Amniotic stem cell (primary cell): ENCODE results near the gene F11R.
"Not testable (repeated sequence)": the region's sequence is repeated elsewhere in the genome, so short reads cannot be mapped to it uniquely, and the experiment has no call there.

Source experiments
- DNase-seq: peaks from one replicate; lab custom pipeline; 2025; lab: John Stamatoyannopoulos, UW

Gene F11R

GRCh38 chr1:161020509-161021164, at the start of gene F11R:
TSS of gene F11R (minus strand) at chr1:161021152. CDS start at chr1:161021073, 79 bp downstream.
- no peak for DNase-seq

DNA sequence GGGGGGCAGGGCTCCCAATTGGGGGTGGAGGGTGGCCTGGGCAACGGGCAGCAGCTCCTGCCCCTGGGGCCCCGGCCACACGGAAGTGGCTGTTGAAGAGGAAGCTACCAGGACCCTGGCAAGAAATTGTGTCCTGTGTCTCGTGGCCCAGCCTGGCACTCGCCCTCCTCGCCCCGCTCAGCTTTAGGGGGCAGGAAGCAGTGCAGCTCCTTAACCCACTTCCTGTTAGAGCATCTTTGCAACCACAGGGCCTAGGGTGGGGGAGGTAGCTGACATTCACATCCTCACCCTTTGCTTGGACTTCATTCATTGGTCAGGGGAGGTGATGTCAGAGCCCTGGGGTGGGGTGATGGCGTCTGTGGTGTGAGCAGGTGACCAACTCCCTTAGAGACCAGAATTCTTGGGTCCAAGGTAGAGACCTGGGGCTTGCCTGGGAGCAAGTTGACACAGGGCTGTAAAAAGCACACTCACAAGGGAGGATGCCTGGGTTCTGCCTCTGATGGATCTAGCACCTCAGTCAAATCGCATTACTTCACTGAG, 48.8 kb upstream of the F11R start, which contains the start of gene ARHGAP30:
ARHGAP30 (minus strand) TSS at position 161 of the 540 bp plus-strand sequence. CDS start 267 bp downstream, outside the sequence.
- no peak for DNase-seq

DNA sequence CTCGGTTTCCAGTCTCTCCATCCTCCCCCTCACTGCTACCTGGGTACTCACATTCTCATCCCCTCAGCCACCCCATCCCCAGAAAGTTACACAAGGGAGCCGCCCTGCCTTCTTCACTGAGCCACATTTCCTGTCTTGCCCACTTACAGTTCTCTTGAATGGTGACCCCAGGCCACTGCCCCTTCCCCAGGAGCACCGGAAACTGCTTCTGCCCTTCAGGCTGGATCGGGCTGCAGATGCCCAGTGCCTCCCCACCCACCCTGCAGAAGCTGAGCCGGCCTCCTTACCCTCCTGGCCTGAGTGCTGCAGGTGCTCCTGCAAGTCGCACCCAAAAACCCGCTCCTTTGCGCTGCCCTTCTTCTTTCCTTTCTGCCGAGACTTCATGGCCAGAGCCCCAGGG, 48.3 kb upstream of the F11R start:
- DNase-seq, result no peak

- no peak for DNase-seq
These were observed 47.6 kb upstream of the F11R start for GRCh38 chr1:161068306-161069234.

- no peak for DNase-seq
These were observed 45.7 kb upstream of the F11R start for GRCh38 chr1:161066694-161067093.

DNA sequence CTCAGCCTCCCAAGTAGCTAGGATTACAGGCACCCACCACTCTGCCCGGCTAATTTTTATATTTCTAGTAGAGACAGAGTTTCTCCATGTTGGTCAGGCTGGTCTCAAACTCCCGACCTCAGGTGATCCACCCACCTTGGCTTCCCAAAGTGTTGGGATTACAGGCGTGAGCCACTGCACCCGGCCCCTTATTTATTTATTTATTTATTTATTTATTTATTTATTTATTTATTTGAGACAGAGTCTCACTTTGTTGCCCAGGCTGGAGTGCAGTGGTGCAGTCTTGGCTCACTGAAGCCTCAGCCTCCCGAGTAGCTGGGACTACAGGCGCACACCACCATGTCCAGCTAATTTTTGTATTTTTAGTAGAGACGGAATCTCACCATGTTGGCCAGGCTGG, 44.7 kb upstream of the F11R start:
- not testable (repeated sequence) for DNase-seq

GRCh38 chr1:161063936-161064335, 43.0 kb upstream of the F11R start:
- not testable (repeated sequence) for DNase-seq

GRCh38 chr1:161061419-161061818, 40.5 kb upstream of the F11R start:
- no peak for DNase-seq

GRCh38 chr1:161059293-161059692, 38.3 kb upstream of the F11R start:
- no peak for DNase-seq

GRCh38 chr1:161054805-161055204, 33.9 kb upstream of the F11R start:
- DNase-seq, result no peak

DNA sequence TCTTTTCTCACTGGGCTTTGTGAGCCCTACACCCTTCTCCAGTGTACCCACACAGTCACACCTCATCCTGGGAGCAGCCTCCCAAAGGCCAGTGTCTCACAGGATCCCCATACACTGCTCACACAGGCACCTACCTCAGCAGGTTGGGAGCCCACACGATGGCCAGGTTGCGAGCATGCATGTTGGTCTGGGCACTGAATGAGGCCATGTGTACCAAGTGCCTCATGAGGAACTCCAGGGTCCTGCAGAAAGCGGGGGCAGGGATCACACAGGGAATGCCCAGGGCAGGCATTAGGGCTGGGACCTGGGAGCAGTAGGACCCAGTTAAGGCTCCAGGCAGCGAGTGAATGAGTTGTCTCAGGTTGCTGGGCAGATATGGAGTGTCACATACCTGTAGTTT, 33.3 kb upstream of the F11R start:
- DNase-seq, result no peak

GRCh38 chr1:161052899-161053298, 31.9 kb upstream of the F11R start:
- no peak for DNase-seq

DNA sequence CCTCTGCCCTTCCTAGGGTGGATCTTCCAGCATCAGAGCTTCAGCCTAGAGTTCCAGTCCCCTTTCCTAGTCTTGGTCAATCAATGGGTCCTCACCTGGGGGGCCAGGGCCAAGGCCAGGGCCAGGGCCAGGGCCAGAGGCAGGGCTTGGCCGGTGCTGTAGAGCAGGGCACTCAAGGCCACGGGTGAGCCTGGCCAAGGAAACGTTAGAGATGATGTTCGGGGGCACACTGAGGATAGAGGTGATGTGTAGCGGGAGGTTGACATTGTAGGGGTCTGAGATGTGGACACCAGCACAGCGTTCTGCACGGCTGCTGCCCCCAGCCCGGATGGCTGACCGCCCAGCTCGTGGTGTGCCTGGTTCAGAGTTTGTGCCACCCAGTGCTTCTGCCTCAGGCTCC, 30.3 kb upstream of the F11R start:
- no peak for DNase-seq

DNA sequence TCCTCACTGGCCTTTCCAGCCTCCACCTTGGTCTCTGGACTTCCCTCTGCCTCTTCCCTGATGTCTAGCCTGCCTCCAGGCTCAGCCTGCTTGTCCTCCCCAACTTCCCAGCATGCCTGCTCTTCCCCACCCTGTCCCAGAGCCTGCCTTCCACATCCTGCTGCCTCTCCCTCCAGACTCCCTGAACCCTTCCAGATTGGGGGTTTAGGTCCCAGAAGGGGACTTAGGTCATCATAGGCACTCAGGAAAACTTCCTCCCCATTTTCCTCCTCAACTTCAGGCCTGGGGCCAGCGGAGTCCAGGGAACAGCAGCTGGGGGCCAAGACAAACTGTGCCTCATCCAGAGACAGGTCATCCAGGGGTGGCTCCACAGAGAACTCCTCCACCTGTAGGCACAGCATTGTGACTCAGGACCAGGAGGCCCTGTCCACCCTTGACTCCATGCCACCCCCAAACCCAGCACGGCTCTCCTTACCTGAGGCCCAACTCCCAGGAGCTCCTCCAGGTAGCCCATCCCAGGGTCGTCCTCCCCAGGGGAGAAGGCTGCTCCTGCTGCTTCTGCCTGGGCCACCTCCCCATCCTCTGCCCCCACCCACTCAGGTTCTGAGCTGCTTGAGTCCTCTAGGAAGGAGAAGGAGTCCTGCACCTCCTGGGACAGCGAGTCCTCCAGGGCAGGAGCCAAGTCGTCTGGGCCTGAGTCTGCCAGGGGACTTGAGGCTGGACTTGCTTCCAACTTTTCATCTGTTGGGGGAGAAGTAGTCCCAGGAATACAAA, 28.2 kb upstream of the F11R start:
- no peak for DNase-seq

DNA sequence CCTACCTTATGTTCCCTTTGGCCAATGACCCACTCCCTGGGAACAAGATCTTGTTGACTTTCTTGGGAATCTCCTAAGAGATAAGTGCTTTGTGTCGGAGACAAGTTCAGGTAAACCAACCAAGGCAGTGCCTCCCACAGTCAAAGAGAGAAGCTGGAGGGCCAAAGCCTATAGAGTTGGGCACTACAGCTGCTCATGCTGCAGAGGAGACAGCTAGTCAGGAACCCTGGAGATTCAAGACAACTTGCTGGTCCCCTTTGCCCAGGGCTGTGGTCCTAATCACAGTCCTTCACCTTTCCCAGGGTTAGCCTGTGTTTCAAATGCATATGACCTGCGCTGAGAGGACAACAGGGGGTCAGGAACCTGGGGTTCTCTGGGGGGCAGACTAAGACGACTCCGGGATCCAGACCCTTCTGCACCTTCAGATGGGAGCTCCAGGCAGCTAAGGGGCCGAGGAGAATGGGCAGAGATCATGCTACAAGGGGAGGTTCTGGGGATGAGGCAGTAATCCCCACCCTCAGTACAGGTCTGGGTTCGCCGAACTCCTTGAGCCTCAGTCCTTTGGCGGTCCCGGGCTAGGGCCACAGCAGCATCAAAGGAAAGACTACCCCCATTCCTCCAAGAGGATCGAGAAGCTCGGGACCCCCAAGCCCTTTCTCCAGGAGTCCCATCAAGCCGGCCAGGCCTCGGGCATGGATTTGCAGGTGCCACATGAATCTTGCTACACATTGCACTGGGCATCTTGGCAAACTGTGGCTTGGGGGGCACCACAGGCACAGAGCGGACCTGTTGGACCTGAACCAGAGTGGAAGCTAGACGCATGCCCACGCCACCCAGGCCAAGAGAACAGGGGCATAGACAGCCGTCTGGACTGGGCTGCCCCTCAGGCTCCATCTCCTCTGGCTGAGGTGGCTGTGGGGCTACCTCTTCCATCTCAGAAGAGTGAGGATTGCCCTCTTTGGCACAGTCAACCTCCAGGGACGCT, 26.8 kb upstream of the F11R start:
- no peak for DNase-seq

- no peak for DNase-seq
These were observed 25.8 kb upstream of the F11R start for GRCh38 chr1:161046605-161047228.

- DNase-seq, result peak; percentile 91
These were observed 25.0 kb upstream of the F11R start, which contains the start of gene USF1 for GRCh38 chr1:161045736-161046604. TSS of gene USF1 (minus strand) at chr1:161045977. CDS start at chr1:161043275, 2,702 bp downstream.

- DNase-seq, result no peak
These were observed 24.2 kb upstream of the F11R start for GRCh38 chr1:161044908-161045735.
